Measurements from ENCODE around the gene CD177.
"Not testable (repeated sequence)": the region's sequence is repeated elsewhere in the genome, so short reads cannot be mapped to it uniquely, and the experiment has no call there.

The CD177 gene

DNA sequence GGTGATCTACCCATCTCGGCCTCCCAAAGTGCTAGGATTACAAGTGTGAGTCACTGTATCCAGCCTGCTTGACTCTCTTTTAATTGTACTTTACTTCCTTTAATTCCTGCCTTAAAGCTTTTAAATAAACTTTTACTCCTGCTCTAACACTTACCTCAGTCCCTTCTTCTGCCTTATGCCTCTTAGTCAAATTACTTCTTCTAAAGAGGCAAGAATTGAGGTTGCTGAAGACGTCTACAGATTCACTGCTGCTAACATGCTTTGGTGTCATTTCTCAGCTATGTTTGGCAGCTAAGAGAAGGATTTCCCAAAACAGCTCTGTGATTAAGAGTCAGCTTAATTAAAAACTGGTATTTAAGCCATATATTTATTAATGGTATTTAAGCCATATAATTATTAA, 32.9 kb upstream of the CD177 start:
- no peaks in the 10 kb centered on the region for H3K9me3 Mint-ChIP-seq
- no peak overlapping the region for H3K27ac Mint-ChIP-seq
- no peaks in the 10 kb centered on the region for H3K36me3 Mint-ChIP-seq (ENCODE audit: low read depth)
- DNase-seq (ENCODE audit: low spot score), result no peak
- H3K4me1 Mint-ChIP-seq (ENCODE audit: low read depth), result no peaks in the 10 kb centered on the region
- no peaks in the 10 kb centered on the region for H3K27me3 Mint-ChIP-seq (ENCODE audit: low read depth)
- no peak overlapping the region for H3K4me3 Mint-ChIP-seq

DNA sequence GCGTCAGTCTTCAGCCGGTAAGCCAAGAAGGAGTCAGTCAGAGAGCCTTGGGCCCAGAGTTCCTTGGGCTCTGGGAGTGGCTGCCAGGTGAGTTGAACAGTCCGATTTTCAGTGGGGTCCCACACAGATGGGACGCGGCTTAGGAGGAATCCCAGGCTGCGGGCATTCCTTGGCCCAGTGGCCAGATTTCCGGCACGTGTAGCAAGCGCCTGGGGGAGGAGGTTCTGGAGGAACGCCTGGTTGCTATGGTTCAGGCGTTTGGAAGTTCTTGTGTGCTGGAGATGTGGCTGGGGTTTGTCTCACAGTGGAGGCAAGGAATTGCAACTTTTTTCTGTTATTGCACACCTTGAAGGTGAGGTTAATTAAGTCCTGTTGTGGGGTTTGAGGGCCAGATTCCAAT, 26.7 kb upstream of the CD177 start:
- not testable (repeated sequence) for H3K9me3 Mint-ChIP-seq; H3K27me3 Mint-ChIP-seq (ENCODE audit: low read depth); H3K4me3 Mint-ChIP-seq; H3K36me3 Mint-ChIP-seq (ENCODE audit: low read depth); H3K4me1 Mint-ChIP-seq (ENCODE audit: low read depth); DNase-seq (ENCODE audit: low spot score); H3K27ac Mint-ChIP-seq

DNA sequence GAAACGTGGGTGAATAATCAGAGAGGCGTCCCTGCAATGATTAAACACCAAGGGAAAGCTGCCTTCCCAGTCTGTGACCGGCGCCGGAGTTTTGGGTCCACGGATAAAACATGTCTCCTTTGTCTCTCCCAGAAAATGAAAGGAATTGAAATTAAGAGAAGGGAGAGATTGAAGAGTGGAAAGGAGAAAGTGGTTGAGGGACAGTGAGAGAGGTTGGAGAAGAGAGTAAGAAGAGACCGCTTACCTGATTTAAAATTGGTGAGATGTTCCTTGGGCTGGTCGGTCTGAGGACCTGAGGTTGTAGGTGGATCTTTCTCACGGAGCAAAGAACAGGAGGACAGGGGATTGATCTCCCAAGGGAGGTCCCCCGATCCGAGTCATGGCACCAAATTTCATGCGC, 24.9 kb upstream of the CD177 start:
- not testable (repeated sequence) for H3K27me3 Mint-ChIP-seq (ENCODE audit: low read depth); H3K4me3 Mint-ChIP-seq; H3K36me3 Mint-ChIP-seq (ENCODE audit: low read depth); H3K9me3 Mint-ChIP-seq; H3K4me1 Mint-ChIP-seq (ENCODE audit: low read depth); H3K27ac Mint-ChIP-seq; DNase-seq (ENCODE audit: low spot score)

DNA sequence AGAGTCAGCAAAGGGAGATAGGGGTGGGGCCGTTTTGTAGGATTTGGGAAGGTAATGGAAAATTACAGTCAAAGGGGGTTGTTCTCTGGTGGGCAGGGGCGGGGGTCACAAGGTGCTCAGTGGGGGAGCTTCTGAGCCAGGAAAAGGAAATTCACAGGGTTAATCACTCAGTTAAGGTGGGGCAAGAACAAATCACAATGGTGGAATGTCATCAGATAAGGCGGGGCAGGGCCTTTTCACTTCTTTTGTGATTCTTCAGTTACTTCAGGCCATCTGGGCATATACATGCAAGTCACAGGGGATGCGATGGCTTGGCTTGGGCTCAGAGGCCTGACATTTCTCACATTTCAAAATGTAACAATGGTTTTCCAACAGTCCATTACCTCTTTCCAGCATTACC, 24.4 kb upstream of the CD177 start:
- H3K36me3 Mint-ChIP-seq (ENCODE audit: low read depth); H3K4me3 Mint-ChIP-seq; H3K9me3 Mint-ChIP-seq; H3K27ac Mint-ChIP-seq; DNase-seq (ENCODE audit: low spot score); H3K27me3 Mint-ChIP-seq (ENCODE audit: low read depth); H3K4me1 Mint-ChIP-seq (ENCODE audit: low read depth): not testable (repeated sequence)

DNA sequence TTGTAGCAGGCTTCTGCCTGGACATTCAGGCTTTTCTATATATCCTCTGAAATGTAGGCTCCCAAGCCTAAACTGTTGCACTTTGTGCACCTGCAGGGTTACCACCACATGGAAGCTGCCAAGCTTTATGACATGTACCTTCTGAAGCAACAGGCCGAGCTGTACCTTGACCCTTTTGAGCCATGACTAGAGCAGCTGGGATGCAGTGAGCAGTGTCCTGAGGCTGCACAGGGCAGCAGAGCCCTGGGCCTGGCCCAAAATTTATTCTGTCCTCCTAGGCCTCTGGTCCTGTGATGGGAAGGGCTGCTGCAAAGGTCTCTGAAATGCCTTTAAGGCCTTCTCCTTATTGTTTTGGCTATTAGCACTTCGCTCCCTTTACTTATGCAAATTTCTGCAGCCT, 23.5 kb upstream of the CD177 start:
- no peaks in the 10 kb centered on the region for H3K27me3 Mint-ChIP-seq (ENCODE audit: low read depth)
- H3K4me3 Mint-ChIP-seq, result no peak overlapping the region
- H3K36me3 Mint-ChIP-seq (ENCODE audit: low read depth), result no peaks in the 10 kb centered on the region
- no peaks in the 10 kb centered on the region for H3K4me1 Mint-ChIP-seq (ENCODE audit: low read depth)
- H3K27ac Mint-ChIP-seq, result no peak overlapping the region
- DNase-seq (ENCODE audit: low spot score), result no peak
- H3K9me3 Mint-ChIP-seq, result no peaks in the 10 kb centered on the region

DNA sequence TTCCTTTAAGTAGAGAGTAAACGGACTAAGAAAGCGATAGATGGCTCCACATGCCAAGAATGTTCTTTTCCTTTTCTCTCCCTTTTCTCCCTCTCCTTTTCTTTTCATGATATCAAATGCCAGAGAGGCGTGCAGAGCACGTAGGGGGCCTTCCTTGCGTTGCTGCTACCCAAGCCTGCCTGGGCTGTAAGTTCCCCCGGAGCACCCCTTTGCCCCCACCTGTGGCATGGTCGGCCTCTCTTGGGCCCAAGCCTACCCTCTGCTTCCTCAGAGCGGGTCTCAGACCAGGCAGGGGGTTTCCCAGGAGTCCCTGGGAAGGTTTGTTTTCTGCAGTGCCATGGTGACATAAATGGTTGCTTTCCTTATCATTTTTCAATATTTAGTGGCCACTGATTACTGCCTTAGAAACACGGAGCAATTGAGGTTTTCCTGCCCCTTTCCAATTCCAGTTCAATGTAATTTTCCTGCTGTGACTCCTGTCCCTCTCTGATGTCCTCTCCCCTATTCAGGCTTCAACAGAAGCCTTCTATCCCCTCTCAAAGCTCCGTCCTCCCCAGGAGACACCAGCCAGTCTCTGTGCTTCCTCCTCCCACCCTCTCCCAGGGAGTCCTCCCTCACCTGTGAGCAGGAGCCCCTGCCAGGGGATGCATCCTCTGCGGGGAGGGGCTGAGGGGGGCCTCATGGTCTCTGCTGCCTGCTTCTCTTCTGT, 22.6 kb upstream of the CD177 start:
- no peaks in the 10 kb centered on the region for H3K4me1 Mint-ChIP-seq (ENCODE audit: low read depth)
- DNase-seq (ENCODE audit: low spot score), result no peak
- no peak overlapping the region for H3K27ac Mint-ChIP-seq
- H3K4me3 Mint-ChIP-seq, result no peak overlapping the region
- H3K9me3 Mint-ChIP-seq, result no peaks in the 10 kb centered on the region
- no peaks in the 10 kb centered on the region for H3K27me3 Mint-ChIP-seq (ENCODE audit: low read depth)
- H3K36me3 Mint-ChIP-seq (ENCODE audit: low read depth), result no peaks in the 10 kb centered on the region

DNA sequence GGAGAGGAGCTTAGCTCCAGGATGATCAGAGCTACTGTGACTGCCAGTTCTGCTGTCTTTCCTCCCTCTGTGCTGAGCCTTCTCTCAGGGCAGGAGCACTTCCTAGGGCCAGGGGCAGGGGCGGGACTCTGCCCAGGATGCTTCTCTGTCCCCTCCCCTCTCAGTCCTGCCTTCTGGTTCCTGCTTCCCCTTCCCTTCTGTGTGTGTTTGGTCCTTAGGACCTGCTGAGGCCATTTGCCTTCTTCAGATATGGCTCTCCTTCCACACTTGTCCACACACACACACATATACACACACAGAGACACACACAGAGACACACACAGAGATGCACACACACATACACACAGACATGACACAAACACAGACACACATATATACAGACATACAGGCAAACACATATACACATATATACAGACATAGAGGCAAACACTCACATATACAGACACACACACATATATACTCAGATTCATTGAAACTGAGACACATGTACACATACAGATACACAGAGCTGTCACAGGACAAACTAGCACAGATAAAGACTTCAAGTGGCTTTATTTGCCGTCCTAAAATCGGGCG, 22.0 kb upstream of the CD177 start:
- no peak overlapping the region for H3K4me3 Mint-ChIP-seq
- H3K9me3 Mint-ChIP-seq, result no peaks in the 10 kb centered on the region

DNA sequence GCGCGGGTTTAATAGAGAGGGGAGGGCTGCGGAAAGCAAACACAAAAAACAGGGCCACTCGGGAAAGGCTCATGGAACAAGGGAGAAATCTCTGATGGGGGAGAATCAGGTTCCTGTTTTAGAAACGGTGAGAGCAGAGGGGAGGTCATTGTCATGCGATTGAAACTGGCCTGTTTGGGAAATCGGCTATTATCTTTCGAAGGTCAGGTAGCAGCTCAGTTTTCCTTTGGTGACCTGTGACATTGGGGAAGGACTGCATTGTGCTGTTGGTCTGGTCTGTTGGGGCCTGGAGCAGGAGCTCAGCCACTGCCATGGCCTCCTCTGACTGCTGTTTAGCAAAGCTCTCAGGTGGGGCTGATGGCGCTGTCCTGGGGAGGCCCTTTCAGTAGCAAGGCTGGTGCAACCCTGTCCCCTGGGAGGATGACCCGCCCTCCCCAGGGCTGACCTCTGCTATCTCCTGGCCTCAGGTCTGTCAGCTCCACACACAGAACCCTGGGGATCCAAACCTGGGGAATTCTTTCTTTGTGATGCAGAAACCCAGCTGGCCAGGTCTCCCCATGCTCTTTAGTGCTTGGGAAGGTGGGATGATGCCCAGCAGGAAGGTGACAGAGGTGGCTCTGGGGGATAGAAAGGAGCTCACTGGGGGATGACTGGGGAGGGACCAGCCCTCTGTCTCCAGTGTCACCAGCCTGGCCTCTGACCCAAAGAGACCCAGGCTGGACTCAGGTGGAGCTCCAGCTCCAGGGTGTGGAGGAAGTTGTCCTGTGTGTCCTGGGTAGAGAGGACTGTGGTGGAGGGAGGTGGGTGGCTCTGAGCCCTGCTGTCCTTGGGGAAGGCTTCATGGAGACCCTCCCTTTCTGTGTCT, 21.2 kb upstream of the CD177 start:
- no peak for DNase-seq (ENCODE audit: low spot score)
- Mint-ChIP-seq H3K9me3 (no peaks in the 10 kb centered on the region), H3K4me3 (no peak overlapping the region), H3K36me3 (ENCODE audit: low read depth) (no peaks in the 10 kb centered on the region), H3K27me3 (ENCODE audit: low read depth) (no peaks in the 10 kb centered on the region), H3K4me1 (ENCODE audit: low read depth) (no peaks in the 10 kb centered on the region), H3K27ac (no peak overlapping the region)

More for the DNA sequence above, 22.0 kb upstream of the CD177 start:
- H3K27me3 Mint-ChIP-seq (ENCODE audit: low read depth), result no peaks in the 10 kb centered on the region
- no peaks in the 10 kb centered on the region for H3K36me3 Mint-ChIP-seq (ENCODE audit: low read depth)
- no peak for DNase-seq (ENCODE audit: low spot score)
- H3K27ac Mint-ChIP-seq, result no peak overlapping the region
- H3K4me1 Mint-ChIP-seq (ENCODE audit: low read depth), result no peaks in the 10 kb centered on the region

DNA sequence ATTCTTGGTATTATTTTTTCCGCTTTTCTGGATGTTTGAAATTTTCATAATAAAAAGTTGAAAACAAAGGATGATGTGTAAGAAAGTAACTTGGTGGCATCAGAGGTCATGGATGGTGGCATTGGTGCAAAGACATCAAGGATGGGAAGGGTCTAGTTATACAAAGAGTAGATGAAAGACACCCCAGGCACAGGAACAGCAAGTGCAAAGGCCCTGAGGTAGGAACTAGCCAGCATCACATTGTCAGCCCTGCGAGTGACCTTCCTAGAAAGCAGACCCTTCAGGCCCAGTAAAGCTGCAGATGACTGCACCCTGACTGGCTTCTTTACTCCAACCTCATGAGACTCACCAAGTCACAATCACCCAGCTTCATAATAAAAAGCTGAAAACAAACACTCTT, 17.0 kb upstream of the CD177 start:
- not testable (repeated sequence) for H3K4me1 Mint-ChIP-seq (ENCODE audit: low read depth); DNase-seq (ENCODE audit: low spot score); H3K36me3 Mint-ChIP-seq (ENCODE audit: low read depth); H3K4me3 Mint-ChIP-seq; H3K27me3 Mint-ChIP-seq (ENCODE audit: low read depth); H3K27ac Mint-ChIP-seq; H3K9me3 Mint-ChIP-seq

DNA sequence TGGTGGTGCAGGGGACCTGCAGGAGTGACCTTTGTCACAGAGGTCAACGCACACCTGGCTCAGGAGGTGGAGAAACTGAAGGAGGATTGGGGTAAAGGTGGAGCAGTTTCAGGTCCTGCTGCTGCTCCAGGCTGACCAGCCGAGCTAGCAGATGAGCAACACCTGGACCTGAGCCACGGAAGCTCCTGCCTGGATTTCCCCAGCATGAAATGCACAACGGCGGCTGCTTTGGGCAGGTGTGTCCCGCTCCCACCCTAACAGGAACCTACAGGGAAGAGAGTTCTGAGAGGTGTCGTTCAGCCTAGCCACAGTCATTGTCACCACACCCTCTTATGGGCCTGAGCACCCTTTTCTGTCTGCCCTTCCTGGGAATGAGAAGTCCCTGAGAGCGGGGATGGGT, 15.7 kb upstream of the CD177 start:
- H3K27me3 Mint-ChIP-seq (ENCODE audit: low read depth), result no peaks in the 10 kb centered on the region

DNA sequence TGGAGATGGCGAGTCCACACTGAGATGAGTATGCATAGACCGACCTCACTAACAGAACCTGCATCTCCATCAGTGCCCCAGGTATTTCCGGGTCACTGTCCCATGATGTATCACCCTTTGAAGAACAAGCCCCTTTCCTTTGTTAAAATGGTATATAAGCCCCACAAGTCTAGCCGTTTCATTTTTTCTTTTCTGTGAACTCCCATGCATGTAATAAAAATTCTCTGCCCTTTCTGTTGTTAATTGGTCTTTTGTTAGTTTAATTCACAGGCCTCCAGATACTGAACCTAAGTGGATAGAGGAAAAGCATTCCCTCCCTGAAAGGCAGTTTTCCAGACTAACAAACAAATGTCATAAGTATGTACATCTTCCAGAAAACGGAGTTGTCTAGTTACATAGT, 15.0 kb upstream of the CD177 start:
- no peaks in the 10 kb centered on the region for H3K4me1 Mint-ChIP-seq (ENCODE audit: low read depth)
- no peaks in the 10 kb centered on the region for H3K27me3 Mint-ChIP-seq (ENCODE audit: low read depth)
- H3K36me3 Mint-ChIP-seq (ENCODE audit: low read depth), result no peaks in the 10 kb centered on the region
- H3K9me3 Mint-ChIP-seq, result no peaks in the 10 kb centered on the region
- no peak overlapping the region for H3K27ac Mint-ChIP-seq
- no peak for DNase-seq (ENCODE audit: low spot score)
- no peak overlapping the region for H3K4me3 Mint-ChIP-seq

More for the DNA sequence above, 15.7 kb upstream of the CD177 start:
- Mint-ChIP-seq H3K36me3 (ENCODE audit: low read depth) (no peaks in the 10 kb centered on the region), H3K27ac (no peak overlapping the region), H3K9me3 (no peaks in the 10 kb centered on the region), H3K4me3 (no peak overlapping the region), H3K4me1 (ENCODE audit: low read depth) (no peaks in the 10 kb centered on the region)
- DNase-seq (ENCODE audit: low spot score), result no peak

DNA sequence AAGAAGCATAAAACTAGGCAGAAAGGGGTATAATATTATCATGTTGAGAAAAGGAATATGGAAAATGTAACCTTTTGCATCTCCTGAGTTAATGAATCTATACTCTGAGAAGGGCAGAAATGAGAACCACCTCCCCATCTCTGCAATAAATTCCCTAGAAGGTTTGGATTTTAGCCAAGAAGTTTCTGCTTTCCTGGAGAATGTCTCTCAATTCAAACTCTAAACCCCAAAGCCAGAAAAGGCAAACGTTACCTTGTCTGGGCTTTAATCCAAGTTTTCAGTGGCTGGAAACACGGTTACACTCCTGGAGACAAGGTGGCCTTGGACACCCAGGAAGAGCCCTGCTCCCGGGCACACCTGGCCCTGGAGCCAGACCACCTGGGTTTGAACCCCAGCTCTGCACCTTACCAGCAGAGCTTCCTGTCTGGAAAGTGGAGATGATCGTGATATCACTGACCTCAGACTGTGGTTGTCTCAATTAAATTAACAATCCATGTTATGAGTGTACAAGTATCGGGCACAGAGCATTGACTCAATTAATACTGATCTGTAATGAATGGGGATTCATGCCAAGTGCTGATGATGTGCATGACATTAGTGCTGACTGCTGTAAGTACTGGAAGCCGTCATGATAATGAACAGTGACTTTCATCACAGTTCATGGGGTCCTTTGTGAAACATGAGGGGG, 14.1 kb upstream of the CD177 start:
- H3K9me3 Mint-ChIP-seq; DNase-seq (ENCODE audit: low spot score); H3K27ac Mint-ChIP-seq; H3K4me1 Mint-ChIP-seq (ENCODE audit: low read depth); H3K27me3 Mint-ChIP-seq (ENCODE audit: low read depth); H3K36me3 Mint-ChIP-seq (ENCODE audit: low read depth); H3K4me3 Mint-ChIP-seq: not testable (repeated sequence)

DNA sequence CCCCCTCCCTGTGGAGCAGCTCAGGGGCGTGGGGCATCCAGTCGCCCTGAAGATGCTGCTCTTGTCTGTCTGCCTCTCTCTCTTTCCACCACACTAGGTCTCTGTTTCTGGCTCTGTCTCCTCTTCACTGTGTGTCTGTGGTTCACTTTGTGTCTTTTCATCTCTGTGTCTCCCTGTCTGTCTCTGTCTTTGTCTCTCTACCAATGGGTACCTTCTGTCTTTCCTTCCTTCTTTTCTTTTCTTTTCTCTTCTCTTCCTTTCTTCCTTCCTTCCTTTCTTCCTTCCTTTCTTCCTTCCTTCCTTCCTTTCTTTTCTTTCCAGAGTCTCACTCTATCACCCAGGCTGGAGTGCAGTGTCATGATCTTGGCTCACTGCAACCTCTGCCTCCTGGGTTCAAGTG, 13.4 kb upstream of the CD177 start:
- not testable (repeated sequence) for H3K4me1 Mint-ChIP-seq (ENCODE audit: low read depth); H3K9me3 Mint-ChIP-seq; H3K36me3 Mint-ChIP-seq (ENCODE audit: low read depth); DNase-seq (ENCODE audit: low spot score); H3K4me3 Mint-ChIP-seq; H3K27ac Mint-ChIP-seq; H3K27me3 Mint-ChIP-seq (ENCODE audit: low read depth)

DNA sequence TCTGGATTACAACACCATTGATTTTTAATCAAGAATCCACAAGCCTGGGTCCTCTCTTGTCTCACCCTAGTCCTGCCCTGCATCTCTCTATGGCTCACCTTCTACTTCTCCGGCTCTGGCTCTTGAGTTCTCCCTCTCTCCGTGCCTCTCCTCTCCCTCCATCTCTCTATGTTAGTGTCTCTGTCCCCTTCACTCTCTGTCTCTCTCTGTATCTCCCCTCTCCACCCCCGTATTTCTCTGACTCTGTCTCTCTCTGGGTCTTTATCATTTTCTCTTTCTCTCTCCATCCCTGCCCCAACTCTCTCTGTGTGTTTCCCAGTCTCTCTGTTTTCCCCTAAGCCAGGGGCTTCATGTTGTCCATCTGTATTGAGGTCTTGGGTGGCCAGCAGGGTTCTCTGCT, 12.4 kb upstream of the CD177 start:
- H3K27ac Mint-ChIP-seq; DNase-seq (ENCODE audit: low spot score); H3K4me1 Mint-ChIP-seq (ENCODE audit: low read depth); H3K36me3 Mint-ChIP-seq (ENCODE audit: low read depth); H3K27me3 Mint-ChIP-seq (ENCODE audit: low read depth); H3K4me3 Mint-ChIP-seq; H3K9me3 Mint-ChIP-seq: not testable (repeated sequence)
